DOHH2 (cell line): ENCODE results near the gene BBS2.

Experiments used
- H3F3A ChIP-seq: fragments of 200-600 bp; sonication (generic), shearing (Covaris generic); 2 replicates; pipeline ENCODE4 v1.6.0; 2016; ENCODE audit warnings: antibody characterized with exemption, mild to moderate bottlenecking; ENCODE audit not compliant: control insufficient read depth, insufficient read depth
- H3K27ac ChIP-seq: fragments of 200-600 bp; sonication (generic); 2 replicates; pipeline ENCODE4 v1.5.1; 2014; ENCODE audit warnings: low read depth, mild to moderate bottlenecking, low read length, moderate library complexity
- H3K27me3 ChIP-seq: fragments of 200-600 bp; sonication (generic); 2 replicates; pipeline ENCODE4 v1.6.1; 2014; ENCODE audit warnings: mild to moderate bottlenecking, low read length, mixed read lengths; ENCODE audit not compliant: control insufficient read depth
- H3K36me3 ChIP-seq: fragments of 200-600 bp; sonication (generic); 2 replicates; pipeline ENCODE4 v1.6.1; 2014; ENCODE audit warnings: mild to moderate bottlenecking, low read length, moderate library complexity, mixed read lengths; ENCODE audit not compliant: control insufficient read depth
- H3K4me1 ChIP-seq: fragments of 200-600 bp; sonication (generic); 2 replicates; pipeline ENCODE4 v1.6.1; 2014; ENCODE audit warnings: mild to moderate bottlenecking, low read length, mixed read lengths; ENCODE audit not compliant: control insufficient read depth
- H3K4me2 ChIP-seq: fragments of 200-600 bp; sonication (generic); 2 replicates; pipeline ENCODE4 v1.6.0; 2014; ENCODE audit warnings: mild to moderate bottlenecking, low read length, moderate library complexity
- H3K4me3 ChIP-seq: fragments of 200-600 bp; sonication (generic); 2 replicates; pipeline ENCODE4 v1.5.1; 2014; ENCODE audit warnings: mild to moderate bottlenecking, low read length, mixed read lengths
- H3K79me2 ChIP-seq: fragments of 200-600 bp; sonication (generic); 2 replicates; pipeline ENCODE4 v1.6.1; 2014; ENCODE audit warnings: mild to moderate bottlenecking, low read length, mixed read lengths; ENCODE audit not compliant: control insufficient read depth
- H3K9me2 ChIP-seq: fragments of 200-600 bp; sonication (generic); replicated peaks from 2 replicates; pipeline ENCODE4 v1.6.1; 2014; ENCODE audit warnings: mild to moderate bottlenecking, low read length, mixed read lengths; ENCODE audit not compliant: control insufficient read depth
- H3K9me3 ChIP-seq: fragments of 200-600 bp; sonication (generic); 2 replicates; pipeline ENCODE4 v1.6.1; 2014; ENCODE audit warnings: antibody characterized with exemption, low read length, mixed read lengths; ENCODE audit not compliant: control insufficient read depth, insufficient read depth
- H4K20me1 ChIP-seq: fragments of 200-600 bp; sonication (generic); 2 replicates; pipeline ENCODE4 v1.6.0; 2014; ENCODE audit warnings: low read depth, mild to moderate bottlenecking, antibody characterized with exemption, low read length, moderate library complexity; ENCODE audit not compliant: control insufficient read depth, insufficient read depth
- CTCF ChIP-seq: fragments of 200-600 bp; sonication (generic); IDR thresholded peaks from one replicate; pipeline ENCODE4 v1.5.1; 2014; ENCODE audit warnings: antibody characterized with exemption, mild to moderate bottlenecking, low read depth, low read length; ENCODE audit not compliant: poor library complexity, severe bottlenecking
- EZH2phosphoT487 ChIP-seq: fragments of 200-600 bp; sonication (generic); IDR thresholded peaks from 2 replicates; pipeline ENCODE4 v1.6.1; 2017; ENCODE audit warnings: borderline replicate concordance, mild to moderate bottlenecking, antibody characterized with exemption, low read length, moderate library complexity, mixed read lengths

The BBS2 gene

GRCh38 chr16:56466344-56466743 is 53.5 kb downstream of the BBS2 start:
- Histone ChIP-seq H3K9me2 (no peaks in the 10 kb centered on the region), H3K27ac (no peak overlapping the region), H3K9me3 (no peaks in the 10 kb centered on the region), H3K4me1 (no peaks in the 10 kb centered on the region), H3K27me3 (no peaks in the 10 kb centered on the region), H3K79me2 (no peaks in the 10 kb centered on the region), H3F3A (no peaks in the 10 kb centered on the region), H3K4me2 (no peak overlapping the region), H4K20me1 (no peaks in the 10 kb centered on the region), H3K36me3 (peaks cover 91% of the 10 kb centered on the region), H3K4me3 (no peak overlapping the region)
- TF ChIP-seq CTCF (no peak), EZH2phosphoT487 (no peak)

- H3K4me3 ChIP-seq = no peak overlapping the region
- no peaks in the 10 kb centered on the region; the same call in 1 of the 2 replicates for H4K20me1 ChIP-seq
- H3K9me3 ChIP-seq = no peaks in the 10 kb centered on the region
- no peaks in the 10 kb centered on the region for H3F3A ChIP-seq
- no peaks in the 10 kb centered on the region for H3K27me3 ChIP-seq
- TF ChIP-seq CTCF = no peak
- no peak for TF ChIP-seq EZH2phosphoT487
- H3K36me3 ChIP-seq = peaks cover 87% of the 10 kb centered on the region
- no peaks in the 10 kb centered on the region for H3K9me2 ChIP-seq
- H3K4me1 ChIP-seq = no peaks in the 10 kb centered on the region
- H3K27ac ChIP-seq = no peak overlapping the region
- peaks cover 3% of the 10 kb centered on the region; the same call in 1 of the 2 replicates for H3K79me2 ChIP-seq
- H3K4me2 ChIP-seq = no peak overlapping the region
These were observed 56.7 kb downstream of the BBS2 start for GRCh38 chr16:56463153-56463552.

GRCh38 chr16:56462064-56462796 is 57.6 kb downstream of the BBS2 start:
- Histone ChIP-seq H3K9me3 (no peaks in the 10 kb centered on the region), H4K20me1 (no peaks in the 10 kb centered on the region; the same call in 1 of the 2 replicates), H3K27ac (no peak overlapping the region), H3K79me2 (peaks cover 3% of the 10 kb centered on the region; the same call in 1 of the 2 replicates), H3K9me2 (no peaks in the 10 kb centered on the region), H3K4me2 (no peak overlapping the region), H3K36me3 (peaks cover 86% of the 10 kb centered on the region), H3F3A (no peaks in the 10 kb centered on the region), H3K4me3 (no peak overlapping the region), H3K4me1 (no peaks in the 10 kb centered on the region), H3K27me3 (no peaks in the 10 kb centered on the region)
- no peak for TF ChIP-seq EZH2phosphoT487
- no peak for TF ChIP-seq CTCF
